Tibial nerve (tissue), 4 donors: ENCODE data around the gene CGB7. TPM values are rescaled to one million over a fixed set of nuclear protein-coding genes. Genes with fewer than 3 reads are reported as not detected.

Experiments
- DNase-seq, 2 donors: peaks; one replicate each; pipeline ENCODE4 v3.0.0-alpha.2; 2019; ENCODE audit warnings: low spot score in 2 of 2
- H3K27ac ChIP-seq, 4 donors: fragments of 200-600 bp; sonication (generic) in 3 of 4; one replicate each; pipeline ENCODE4 v1.5.1; 2017 to 2019; ENCODE audit warnings: mild to moderate bottlenecking in 1 of 4
- H3K27me3 ChIP-seq, 2 donors: fragments of 200-600 bp; sonication (generic) in 1 of 2; one replicate each; pipeline versions ENCODE4 v1.5.1 to v1.6.0; 2017 to 2019
- H3K36me3 ChIP-seq, 3 donors: fragments of 200-600 bp; sonication (generic); one replicate each; pipeline ENCODE4 v1.5.1; 2018 to 2019
- H3K4me1 ChIP-seq, 4 donors: fragments of 200-600 bp; sonication (generic) in 3 of 4; one replicate each; pipeline ENCODE4 v1.5.1; 2017 to 2019
- H3K4me3 ChIP-seq, 4 donors: fragments of 200-600 bp; sonication (generic) in 3 of 4; one replicate each; pipeline ENCODE4 v1.5.1; 2017 to 2019; ENCODE audit warnings: mild to moderate bottlenecking in 1 of 4, moderate library complexity in 1 of 4
- H3K9me3 ChIP-seq, 4 donors: fragments of 200-600 bp; sonication (generic) in 3 of 4; one replicate each; pipeline ENCODE4 v1.5.1; 2017 to 2019
- EP300 ChIP-seq, 2 donors: sonication (generic); formaldehyde crosslinking; IDR thresholded peaks; one replicate each; pipeline ENCODE4 v1.6.1; 2017; ENCODE audit warnings: antibody characterized with exemption in 2 of 2, mild to moderate bottlenecking in 1 of 2
- POLR2A ChIP-seq, 2 donors: fragments of 450-650 bp; IDR thresholded peaks; one replicate each; pipeline ENCODE4 v1.6.1; 2017; ENCODE audit warnings: antibody characterized with exemption in 2 of 2, mild to moderate bottlenecking in 2 of 2, moderate library complexity in 2 of 2
- WGBS, 2 donors: methylation state at CpG; one replicate each; pipeline ENCODE4 v1.1.5; 2018; 5-methylcytosine and 5-hydroxymethylcytosine counted together
- total RNA-seq, 4 donors: library from RNA; depleted of rRNA; stranded (reverse); fragments of >200 nt; gene quantifications; one replicate each; pipeline ENCODE4 v1.1.0, GENCODE V29; 2016
- TF ChIP-seq, protein P1 (sequence below), 5 experiments: fragments of 200-600 bp in 3 of 5; fragments of 450-650 bp in 2 of 5; sonication (generic) in 3 of 5; IDR thresholded peaks; one replicate each; pipeline ENCODE4 v1.5.1; 2016 to 2019; ENCODE audit warnings: antibody characterized with exemption in 5 of 5, mild to moderate bottlenecking in 3 of 5, moderate library complexity in 2 of 5

The CGB7 gene
- total RNA-seq, 4 donors from 2014 or later = not detected

DNA sequence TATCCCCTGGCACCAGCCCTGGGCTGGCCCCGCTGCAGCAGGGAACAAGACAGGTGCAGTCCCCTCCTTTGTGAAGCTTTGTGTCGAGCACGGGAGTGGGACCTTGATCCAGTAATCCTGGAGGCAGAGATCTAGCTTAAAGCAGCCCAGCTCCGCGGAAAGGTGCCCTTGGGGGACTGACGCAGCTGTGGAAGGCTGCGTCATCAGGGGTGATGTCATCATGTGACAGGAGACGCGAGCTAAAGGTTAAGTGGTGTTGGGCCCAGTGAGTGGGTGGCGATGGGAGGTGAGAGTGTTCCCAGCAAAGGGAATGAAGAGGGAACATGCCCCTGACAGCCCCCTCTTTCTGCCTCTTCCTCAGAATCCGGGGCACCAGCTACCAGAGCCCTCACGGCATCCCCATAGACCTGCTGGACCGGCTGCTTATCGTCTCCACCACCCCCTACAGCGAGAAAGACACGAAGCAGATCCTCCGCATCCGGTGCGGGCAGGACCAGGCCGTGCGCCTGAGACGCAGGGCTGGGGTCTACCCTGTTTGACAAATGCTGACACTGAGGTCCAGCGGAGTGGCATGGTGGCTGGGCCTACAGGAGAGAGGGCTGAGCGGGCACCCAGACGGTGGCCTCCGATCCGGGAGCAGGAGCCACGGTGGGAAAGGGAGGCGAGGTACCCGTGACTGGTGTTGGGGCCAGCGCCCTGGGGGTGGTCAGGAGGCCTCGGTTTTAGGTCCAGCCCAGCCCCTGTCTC lies 43.3 kb downstream of the CGB7 start:
- WGBS, 2 donors = 84 to 89% methylated on average over 28 to 32 of the region's 32 CpGs
- no peak for TF ChIP-seq POLR2A (IDR thresholded peaks at IDR 0.05)
- TF ChIP-seq, protein P1, sequence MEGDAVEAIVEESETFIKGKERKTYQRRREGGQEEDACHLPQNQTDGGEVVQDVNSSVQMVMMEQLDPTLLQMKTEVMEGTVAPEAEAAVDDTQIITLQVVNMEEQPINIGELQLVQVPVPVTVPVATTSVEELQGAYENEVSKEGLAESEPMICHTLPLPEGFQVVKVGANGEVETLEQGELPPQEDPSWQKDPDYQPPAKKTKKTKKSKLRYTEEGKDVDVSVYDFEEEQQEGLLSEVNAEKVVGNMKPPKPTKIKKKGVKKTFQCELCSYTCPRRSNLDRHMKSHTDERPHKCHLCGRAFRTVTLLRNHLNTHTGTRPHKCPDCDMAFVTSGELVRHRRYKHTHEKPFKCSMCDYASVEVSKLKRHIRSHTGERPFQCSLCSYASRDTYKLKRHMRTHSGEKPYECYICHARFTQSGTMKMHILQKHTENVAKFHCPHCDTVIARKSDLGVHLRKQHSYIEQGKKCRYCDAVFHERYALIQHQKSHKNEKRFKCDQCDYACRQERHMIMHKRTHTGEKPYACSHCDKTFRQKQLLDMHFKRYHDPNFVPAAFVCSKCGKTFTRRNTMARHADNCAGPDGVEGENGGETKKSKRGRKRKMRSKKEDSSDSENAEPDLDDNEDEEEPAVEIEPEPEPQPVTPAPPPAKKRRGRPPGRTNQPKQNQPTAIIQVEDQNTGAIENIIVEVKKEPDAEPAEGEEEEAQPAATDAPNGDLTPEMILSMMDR (IDR thresholded peaks at IDR 0.05) = no peak
- TF ChIP-seq EP300 (IDR thresholded peaks at IDR 0.05) = no peak

DNA sequence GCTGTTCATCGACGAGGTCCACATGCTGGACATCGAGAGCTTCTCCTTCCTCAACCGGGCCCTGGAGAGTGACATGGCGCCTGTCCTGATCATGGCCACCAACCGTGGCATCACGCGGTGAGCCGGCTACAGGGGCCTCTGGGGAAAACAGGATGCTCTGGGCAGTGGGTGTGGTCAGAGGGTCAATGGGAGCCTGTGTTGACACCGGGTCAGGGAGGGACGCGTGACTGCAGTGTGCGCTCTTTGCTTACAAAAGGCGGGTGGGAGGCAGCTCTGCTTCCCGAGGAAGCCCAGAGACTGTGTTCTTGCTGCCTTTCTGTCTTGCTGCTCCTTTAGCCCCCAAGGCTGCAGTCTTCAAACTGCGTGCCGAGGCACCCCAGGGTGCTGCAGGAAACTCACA lies 46.4 kb downstream of the CGB7 start:
- 63 to 76% methylated on average over 16 to 17 of the region's 17 CpGs for WGBS, 2 donors
- TF ChIP-seq EP300 (IDR thresholded peaks at IDR 0.05) (no peak), POLR2A (IDR thresholded peaks at IDR 0.05) (no peak)
- TF ChIP-seq, protein P1 (IDR thresholded peaks at IDR 0.05) = no peak
- no peak for DNase-seq
- Histone ChIP-seq H3K4me3 (no peak overlapping the region), H3K27me3 (no peaks in the 10 kb centered on the region), H3K36me3 (peaks cover 0 to 95% (median 16%) of the 10 kb centered on the region in 3 donors), H3K4me1 (no peaks in the 10 kb centered on the region), H3K27ac (no peak overlapping the region), H3K9me3 (no peaks in the 10 kb centered on the region)

More for the DNA sequence above, 43.3 kb downstream of the CGB7 start:
- no peak for DNase-seq
- Histone ChIP-seq H3K4me3 (no peak overlapping the region), H3K27me3 (peaks cover 0 to 15% of the 10 kb centered on the region in 2 donors), H3K4me1 (peaks cover 0 to 21% (median 16%) of the 10 kb centered on the region in 4 donors), H3K27ac (no peak overlapping the region), H3K36me3 (peaks cover 0 to 73% (median 16%) of the 10 kb centered on the region in 3 donors), H3K9me3 (no peaks in the 10 kb centered on the region)

DNA sequence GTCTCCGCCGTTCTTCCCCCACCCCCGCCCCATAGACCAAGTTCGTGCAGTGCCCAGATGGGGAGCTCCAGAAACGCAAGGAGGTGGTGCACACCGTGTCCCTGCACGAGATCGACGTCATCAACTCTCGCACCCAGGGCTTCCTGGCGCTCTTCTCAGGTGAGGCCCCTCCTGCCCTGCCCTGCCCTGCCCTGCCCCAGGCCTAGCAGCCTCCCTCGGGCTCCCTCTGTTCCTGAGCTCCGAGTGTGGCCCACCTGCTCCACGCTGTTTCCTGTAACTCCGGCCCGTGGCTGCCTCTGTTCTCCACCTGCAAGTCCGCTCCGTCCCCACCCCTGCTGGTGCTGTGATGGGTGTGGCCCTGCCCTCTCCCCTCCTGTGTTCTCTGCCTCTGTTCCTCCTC lies 47.1 kb downstream of the CGB7 start:
- 89 to 90% methylated on average over 18 of the region's 18 CpGs for WGBS, 2 donors
- H3K36me3 ChIP-seq = peaks cover 0 to 95% (median 15%) of the 10 kb centered on the region in 3 donors

DNA sequence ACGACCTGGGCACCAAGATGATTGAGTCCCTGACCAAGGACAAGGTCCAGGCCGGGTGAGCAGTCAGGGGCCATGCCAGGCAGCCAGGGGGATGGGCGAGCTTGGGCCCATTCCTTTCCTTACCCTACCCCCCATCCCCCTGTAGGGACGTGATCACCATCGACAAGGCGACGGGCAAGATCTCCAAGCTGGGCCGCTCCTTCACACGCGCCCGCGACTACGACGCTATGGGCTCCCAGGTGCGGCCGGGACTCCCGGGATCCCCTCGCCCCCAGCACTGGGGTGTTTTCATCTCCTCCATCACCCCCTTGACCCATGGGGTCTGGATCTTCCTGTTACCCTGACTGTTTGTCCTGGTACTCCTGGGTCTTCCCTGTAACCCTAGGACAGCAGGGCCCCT lies 47.7 kb downstream of the CGB7 start:
- H3K4me3 ChIP-seq = no peak overlapping the region
- peaks cover 0 to 95% (median 12%) of the 10 kb centered on the region in 3 donors for H3K36me3 ChIP-seq
- H3K27ac ChIP-seq = no peak overlapping the region
- no peak for DNase-seq
- WGBS, 2 donors = 94% methylated on average over 16 to 18 of the region's 18 CpGs
- no peaks in the 10 kb centered on the region for H3K4me1 ChIP-seq
- no peak for TF ChIP-seq EP300 (IDR thresholded peaks at IDR 0.05)
- TF ChIP-seq, protein P1 (IDR thresholded peaks at IDR 0.05) = no peak
- TF ChIP-seq POLR2A (IDR thresholded peaks at IDR 0.05) = no peak
- H3K27me3 ChIP-seq = no peaks in the 10 kb centered on the region
- no peaks in the 10 kb centered on the region for H3K9me3 ChIP-seq

More for the DNA sequence above, 47.1 kb downstream of the CGB7 start:
- Histone ChIP-seq H3K27ac (no peak overlapping the region), H3K4me3 (no peak overlapping the region), H3K27me3 (no peaks in the 10 kb centered on the region), H3K9me3 (no peaks in the 10 kb centered on the region), H3K4me1 (no peaks in the 10 kb centered on the region)
- DNase-seq = no peak
- TF ChIP-seq EP300 (IDR thresholded peaks at IDR 0.05) (no peak), POLR2A (IDR thresholded peaks at IDR 0.05) (no peak)
- TF ChIP-seq, protein P1 (IDR thresholded peaks at IDR 0.05) = no peak

DNA sequence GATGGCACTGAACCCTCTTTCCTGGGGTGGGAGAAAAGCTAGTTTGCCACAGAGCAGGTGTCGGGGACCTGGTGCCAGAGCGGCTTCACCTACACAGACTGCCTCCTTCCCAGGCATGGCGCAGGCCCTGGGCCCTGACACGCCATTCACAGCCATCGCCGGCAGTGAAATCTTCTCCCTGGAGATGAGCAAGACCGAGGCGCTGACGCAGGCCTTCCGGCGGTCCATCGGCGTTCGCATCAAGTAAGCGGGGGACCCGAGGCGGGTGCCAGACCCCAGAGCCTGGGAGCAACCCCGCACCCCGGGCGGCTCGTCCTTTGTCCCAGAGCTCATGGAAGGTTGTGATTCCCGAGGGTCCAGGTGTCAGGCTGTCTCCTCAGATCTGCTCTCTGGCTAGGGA lies 50.6 kb downstream of the CGB7 start:
- 93 to 97% methylated on average over 14 to 22 of the region's 22 CpGs for WGBS, 2 donors
- Histone ChIP-seq H3K27me3 (no peaks in the 10 kb centered on the region), H3K27ac (no peak overlapping the region), H3K4me3 (no peak overlapping the region), H3K9me3 (no peaks in the 10 kb centered on the region), H3K36me3 (peaks cover 0 to 96% (median 18%) of the 10 kb centered on the region in 3 donors), H3K4me1 (no peaks in the 10 kb centered on the region)
- DNase-seq = no peak
- TF ChIP-seq EP300 (IDR thresholded peaks at IDR 0.05) (no peak), POLR2A (IDR thresholded peaks at IDR 0.05) (no peak)
- TF ChIP-seq, protein P1 (IDR thresholded peaks at IDR 0.05) = no peak
